B cell (primary cell): ENCODE results near the gene RABL2A. TPM values are rescaled to one million over a fixed set of nuclear protein-coding genes. Genes with fewer than 3 reads are reported as not detected.
"Not testable (repeated sequence)": the region's sequence is repeated elsewhere in the genome, so short reads cannot be mapped to it uniquely, and the experiment has no call there.

ENCODE experiments used
- ATAC-seq: fragments of 200-7000 bp; cut with Tn5 transposase; one replicate; pipeline ENCODE4 v1.10.0; 2021; ENCODE audit warnings: low read depth, mild to moderate bottlenecking, moderate number of reproducible peaks, moderate library complexity
- CTCF ChIA-PET: fragments of 350-600 bp; sonication (Branson Sonifier 250); formaldehyde crosslinking; loops from one replicate; lab custom pipeline; 2021; ENCODE audit warnings: antibody characterized with exemption, inconsistent platforms; lab: Charles Lee
- POLR2A ChIA-PET: fragments of 350-600 bp; sonication (Branson Sonifier 250); formaldehyde crosslinking; loops from one replicate; lab custom pipeline; 2021; ENCODE audit warnings: antibody characterized with exemption; lab: Charles Lee
- DNase-seq: peaks from one replicate; pipeline ENCODE4 v3.0.0; 2013
- H2AFZ ChIP-seq: 2 replicates; pipeline ENCODE4 v1.6.1; 2012; ENCODE audit warnings: mild to moderate bottlenecking, low read depth, low read length; ENCODE audit not compliant: insufficient read depth, poor library complexity, severe bottlenecking
- H3K27ac ChIP-seq, 2 donors: 1 replicate in 1 of 2; 2 replicates in 1 of 2; pipeline ENCODE4 v1.5.1; 2012 to 2013; ENCODE audit warnings: low read length in 2 of 2, mild to moderate bottlenecking in 2 of 2, moderate library complexity in 1 of 2
- H3K27me3 ChIP-seq, 4 experiments: fragments of 200-600 bp in 1 of 4; sonication (generic) in 1 of 4; replicated peaks in 1 of 4; 1 replicate in 2 of 4; 2 replicates in 2 of 4; pipeline versions ENCODE4 v1.6.1 to v1.7.0; 2013 to 2016; ENCODE audit warnings: low read length in 3 of 4, mild to moderate bottlenecking in 2 of 4, mixed read lengths in 1 of 4, moderate library complexity in 1 of 4; ENCODE audit not compliant: insufficient read depth in 4 of 4, control insufficient read depth in 3 of 4; ENCODE audit errors: control extremely low read depth in 1 of 4
- H3K36me3 ChIP-seq, 2 experiments: replicated peaks in 1 of 2; 1 replicate in 1 of 2; 2 replicates in 1 of 2; pipeline versions ENCODE4 v1.6.1 to v1.7.1; 2013; ENCODE audit warnings: low read length in 1 of 2; ENCODE audit not compliant: insufficient read depth in 2 of 2, control insufficient read depth in 1 of 2; ENCODE audit errors: control extremely low read depth in 1 of 2, extremely low read depth in 1 of 2
- H3K4me1 ChIP-seq, 2 donors: fragments of 200-600 bp in 1 of 2; sonication (generic) in 1 of 2; 1 replicate in 1 of 2; 2 replicates in 1 of 2; pipeline versions ENCODE4 v1.5.1 to v1.6.1; 2013 to 2017; ENCODE audit warnings: low read length in 2 of 2; ENCODE audit not compliant: control insufficient read depth in 2 of 2, insufficient read depth in 2 of 2
- H3K4me2 ChIP-seq: replicated peaks from 2 replicates; pipeline ENCODE3; 2012; ENCODE audit warnings: mild to moderate bottlenecking, low read depth, low read length; ENCODE audit not compliant: poor library complexity, severe bottlenecking
- H3K4me3 ChIP-seq, 5 experiments: fragments of 200-600 bp in 1 of 5; sonication (generic) in 1 of 5; 1 replicate in 3 of 5; 2 replicates in 2 of 5; pipeline versions ENCODE4 v1.5.1 to v1.7.0; 2011 to 2016; ENCODE audit warnings: low read length in 4 of 5, mild to moderate bottlenecking in 4 of 5, low read depth in 2 of 5, control low read depth in 1 of 5, moderate library complexity in 1 of 5; ENCODE audit not compliant: insufficient read depth in 1 of 5; ENCODE audit errors: control extremely low read depth in 1 of 5, extremely low read depth in 1 of 5
- H3K79me2 ChIP-seq: fragments of 200-600 bp; sonication (generic); one replicate; pipeline ENCODE4 v1.6.0; 2016; ENCODE audit warnings: low read length; ENCODE audit not compliant: control insufficient read depth, insufficient read depth
- H3K9ac ChIP-seq: fragments of 200-600 bp; sonication (generic); 2 replicates; pipeline ENCODE4 v1.6.1; 2017; ENCODE audit warnings: mild to moderate bottlenecking, low read length, moderate library complexity
- H3K9me3 ChIP-seq, 3 donors: one replicate each; pipeline versions ENCODE4 v1.6.1 to v1.7.1; 2013; ENCODE audit warnings: low read length in 2 of 3; ENCODE audit not compliant: control insufficient read depth in 2 of 3, insufficient read depth in 1 of 3; ENCODE audit errors: control extremely low read depth in 1 of 3
- H4K20me1 ChIP-seq: 2 replicates; pipeline ENCODE4 v1.6.0; 2012; ENCODE audit warnings: mild to moderate bottlenecking, low read length; ENCODE audit not compliant: insufficient read depth, control insufficient read depth, poor library complexity, severe bottlenecking
- H3K27ac Mint-ChIP-seq: one replicate; pipeline ENCODE4 v1.8.0; 2021; ENCODE audit warnings: mixed read lengths
- H3K27me3 Mint-ChIP-seq: one replicate; pipeline ENCODE4 v1.8.0; 2021; ENCODE audit warnings: mixed read lengths
- H3K4me1 Mint-ChIP-seq: one replicate; pipeline ENCODE4 v1.8.0; 2021; ENCODE audit warnings: mixed read lengths
- H3K4me3 Mint-ChIP-seq: one replicate; pipeline ENCODE4 v1.8.0; 2021; ENCODE audit warnings: mixed read lengths
- H3K9me3 Mint-ChIP-seq: one replicate; pipeline ENCODE4 v1.8.0; 2022; ENCODE audit warnings: mixed read lengths; ENCODE audit not compliant: insufficient read depth
- WGBS: methylation state at CpG from one replicate; pipeline ENCODE4 v1.1.5; 2013; ENCODE audit warnings: missing lambda C conversion rate; ENCODE audit not compliant: insufficient coverage; 5-methylcytosine and 5-hydroxymethylcytosine counted together
- intact Hi-C: fragments of 100-400 bp; cut with micrococcal nuclease; formaldehyde crosslinking; loops from one replicate; pipeline ENCODE4 v1.10.0; 2022
- polyA plus RNA-seq: library from polyadenylated mRNA; depleted of rRNA; stranded (reverse); fragments of >200 nt; gene quantifications from 2 replicates; pipeline ENCODE4 v1.2.3, GENCODE V29; 2012
- total RNA-seq, 2 donors: library from RNA; stranded (reverse); fragments of 120-200 nt in 1 of 2; gene quantifications; 1 replicate in 1 of 2; 2 replicates in 1 of 2; pipeline versions ENCODE4 v1.2.3 to v1.2.4, GENCODE V29; 2013 to 2022

The RABL2A gene
- total and polyA plus RNA-seq, 2 donors (not counting 1 experiment from before 2014, with no cell fraction given) = 50.6 to 84.7 TPM

DNA sequence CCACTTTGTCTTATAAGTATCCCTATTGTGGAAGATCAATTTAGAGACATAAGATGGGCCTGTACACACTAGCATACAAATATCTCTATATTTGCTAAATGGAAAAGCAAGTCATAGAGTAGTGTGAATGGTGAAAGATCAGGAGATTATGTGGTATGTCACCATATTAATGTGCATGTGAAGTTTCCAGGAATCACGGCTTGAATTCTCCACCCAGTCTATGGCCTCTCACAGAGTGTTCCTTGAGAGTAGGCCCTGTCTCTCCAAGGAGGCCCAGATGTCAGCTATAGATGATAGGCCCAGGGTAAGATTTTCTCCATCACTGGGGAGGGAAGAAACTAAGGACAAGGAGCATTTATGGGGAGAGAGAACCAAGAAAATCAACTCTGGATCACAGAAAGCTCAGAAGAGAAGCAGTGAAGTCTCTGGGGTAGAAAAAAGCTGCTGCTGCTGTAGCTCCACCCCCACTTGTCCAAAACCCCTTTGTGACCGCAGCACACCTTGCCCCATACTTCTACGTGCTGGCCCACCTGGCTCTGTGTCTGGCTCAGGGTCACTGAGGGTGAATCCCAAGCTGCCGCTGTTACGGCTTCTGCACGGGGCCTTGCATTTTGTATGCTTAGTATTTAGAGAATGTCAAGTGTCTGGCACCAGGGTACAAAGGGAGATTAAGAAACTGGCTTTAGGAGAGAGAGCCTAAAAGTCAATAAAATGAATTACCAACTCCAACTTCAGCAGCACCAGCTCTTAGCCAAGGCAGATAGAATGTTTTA is 37.9 kb downstream of the RABL2A start:
- intact Hi-C loops, CTCF ChIA-PET: not testable (repeated sequence)

GRCh38 chr2:113669013-113669412 is 41.9 kb downstream of the RABL2A start:
- CTCF ChIA-PET, ATAC-seq, H3K4me1 Mint-ChIP-seq, H3K4me2 ChIP-seq, H3K9ac ChIP-seq, H3K4me1 ChIP-seq, DNase-seq, H3K27ac ChIP-seq, H4K20me1 ChIP-seq, H3K27me3 ChIP-seq, H3K4me3 Mint-ChIP-seq, H3K4me3 ChIP-seq, H2AFZ ChIP-seq, H3K27ac Mint-ChIP-seq, H3K79me2 ChIP-seq, intact Hi-C loops, POLR2A ChIA-PET, H3K9me3 Mint-ChIP-seq, H3K36me3 ChIP-seq, H3K27me3 Mint-ChIP-seq, H3K9me3 ChIP-seq: not testable (repeated sequence)
- WGBS = 97% methylated on average over 15 of the region's 21 CpGs

More for the DNA sequence above, 37.9 kb downstream of the RABL2A start:
- H2AFZ ChIP-seq, H3K4me3 ChIP-seq, H3K9ac ChIP-seq, H3K4me3 Mint-ChIP-seq, H3K4me1 Mint-ChIP-seq, H3K79me2 ChIP-seq, H3K27ac ChIP-seq, H3K9me3 Mint-ChIP-seq, H4K20me1 ChIP-seq, H3K27me3 Mint-ChIP-seq, H3K27me3 ChIP-seq, H3K27ac Mint-ChIP-seq, H3K4me2 ChIP-seq, H3K4me1 ChIP-seq, DNase-seq, H3K9me3 ChIP-seq, POLR2A ChIA-PET, ATAC-seq, H3K36me3 ChIP-seq: not testable (repeated sequence)
- 100% methylated on average over 2 of the region's 6 CpGs for WGBS
